GM18907 (cell line): ENCODE measurements around the gene RANBP10.

ENCODE experiments used
- ATAC-seq: cut with Tn5 transposase; IDR thresholded peaks from one replicate; pipeline ENCODE4 v1.9.1; 2021; ENCODE audit warnings: mild to moderate bottlenecking, moderate library complexity; ENCODE audit not compliant: unreplicated experiment

Gene RANBP10

DNA sequence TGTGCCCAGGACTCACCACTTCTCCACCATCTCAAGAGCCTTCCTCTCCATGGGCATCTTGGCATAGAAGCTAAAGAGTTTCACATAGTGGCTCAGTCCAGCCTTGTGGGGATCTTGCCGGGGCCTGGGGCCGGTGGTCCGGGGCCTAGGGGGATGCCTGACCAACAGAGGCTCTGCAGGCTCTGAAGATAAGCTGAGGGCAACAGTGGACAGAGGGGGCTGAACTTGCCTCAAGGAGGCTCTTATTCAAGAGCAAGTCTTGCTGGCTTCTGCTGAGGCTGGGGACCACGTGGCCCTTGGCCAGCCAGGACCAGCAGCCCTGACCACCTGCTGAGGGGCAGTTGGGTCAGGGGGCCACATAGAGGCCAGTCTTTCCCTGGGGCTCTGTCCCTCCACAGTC is 22.3 kb upstream of the RANBP10 start:
- no peak for ATAC-seq

GRCh38 chr16:67825906-67826305 is 19.5 kb upstream of the RANBP10 start:
- no peak for ATAC-seq

DNA sequence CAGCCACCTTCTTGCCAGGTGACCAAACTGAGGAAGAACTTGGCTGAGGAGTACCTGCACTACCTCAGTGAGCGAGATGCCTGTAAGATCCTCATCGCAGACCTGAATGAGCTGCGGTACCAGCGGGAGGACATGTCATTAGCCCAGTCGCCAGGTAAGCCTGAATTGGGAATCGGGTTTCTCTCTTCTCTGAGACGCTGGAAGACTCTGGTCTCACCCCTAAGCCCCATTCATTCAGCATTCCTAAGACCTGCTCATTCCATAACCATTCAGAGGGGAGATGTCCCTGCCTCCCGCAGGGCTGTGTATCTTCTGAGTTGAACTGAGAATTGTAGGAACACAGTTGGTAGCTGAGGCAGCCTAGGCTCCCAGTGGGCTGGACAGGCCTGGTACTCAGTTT is 18.8 kb upstream of the RANBP10 start:
- ATAC-seq: no peak

DNA sequence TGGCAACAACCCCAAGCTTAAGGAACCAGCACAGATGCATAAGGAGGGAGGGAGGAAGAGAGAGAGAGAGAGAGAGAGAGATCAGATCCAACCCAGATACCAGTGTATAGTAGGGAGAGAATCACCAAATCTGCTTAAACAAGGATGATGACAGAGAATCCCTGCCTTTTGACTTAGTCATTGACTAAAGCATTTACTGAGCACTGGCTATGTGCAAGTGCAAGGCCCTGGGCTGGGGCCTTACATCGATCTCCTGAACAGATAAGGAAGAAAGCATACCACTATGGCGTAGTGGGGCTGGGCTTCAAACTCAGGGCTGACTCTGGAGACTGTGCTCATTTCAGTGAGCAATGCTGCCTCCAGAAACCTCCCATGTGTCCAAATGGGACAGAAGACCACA is 16.2 kb upstream of the RANBP10 start:
- ATAC-seq: no peak

DNA sequence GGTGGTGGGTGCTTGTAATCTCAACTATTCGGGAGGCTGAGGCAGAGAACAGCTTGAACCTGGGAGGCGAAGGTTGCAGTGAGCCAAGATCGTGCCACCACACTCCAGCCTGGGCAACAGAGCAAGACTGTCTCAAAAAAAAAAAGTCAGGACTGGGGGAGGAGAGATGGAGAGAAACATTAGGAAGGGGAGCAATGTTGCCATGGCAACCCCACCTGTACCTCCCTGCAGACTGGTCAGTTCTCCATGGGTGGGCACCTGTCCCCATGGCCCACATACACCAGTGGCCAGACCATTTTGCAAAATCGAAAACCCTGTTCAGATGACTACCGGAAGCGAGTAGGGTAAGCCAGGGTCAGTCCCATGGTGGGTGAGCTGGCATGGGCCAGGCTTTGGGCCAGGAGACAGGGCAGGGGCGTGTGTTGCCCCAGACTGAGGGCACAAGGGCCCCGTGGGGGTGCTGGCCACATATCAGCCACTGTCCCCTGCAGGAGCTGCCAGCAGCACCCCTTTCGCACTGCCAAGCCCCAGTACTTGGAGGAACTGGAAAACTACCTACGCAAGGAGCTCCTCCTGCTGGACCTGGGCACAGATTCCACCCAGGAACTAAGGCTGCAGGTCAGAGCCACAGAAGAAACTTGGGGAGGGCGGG is 14.4 kb upstream of the RANBP10 start:
- no peak for ATAC-seq

DNA sequence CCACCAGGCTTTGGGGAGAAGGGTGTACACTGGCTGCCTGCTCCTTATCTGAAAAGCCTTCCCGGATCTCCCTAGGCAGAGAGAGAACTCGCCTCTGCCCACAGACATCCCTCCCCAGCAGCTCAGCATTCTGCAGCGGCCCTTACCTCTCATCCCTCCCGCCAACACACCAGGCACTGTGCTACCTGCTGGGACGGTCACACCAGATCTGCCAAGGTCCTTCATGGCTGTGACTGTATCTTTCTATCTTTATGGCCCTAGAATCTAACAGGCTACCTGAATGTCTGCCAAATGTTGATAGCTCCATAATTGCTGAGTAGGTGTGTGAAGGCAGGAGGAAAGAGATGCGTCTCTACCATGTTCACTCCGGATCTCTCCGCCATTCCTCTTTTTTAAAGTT is 8.2 kb upstream of the RANBP10 start:
- no peak for ATAC-seq

GRCh38 chr16:67811899-67812298 is 5.5 kb upstream of the RANBP10 start:
- no peak for ATAC-seq

GRCh38 chr16:67807148-67807682 is 855 bp upstream of the RANBP10 start:
- no peak for ATAC-seq

DNA sequence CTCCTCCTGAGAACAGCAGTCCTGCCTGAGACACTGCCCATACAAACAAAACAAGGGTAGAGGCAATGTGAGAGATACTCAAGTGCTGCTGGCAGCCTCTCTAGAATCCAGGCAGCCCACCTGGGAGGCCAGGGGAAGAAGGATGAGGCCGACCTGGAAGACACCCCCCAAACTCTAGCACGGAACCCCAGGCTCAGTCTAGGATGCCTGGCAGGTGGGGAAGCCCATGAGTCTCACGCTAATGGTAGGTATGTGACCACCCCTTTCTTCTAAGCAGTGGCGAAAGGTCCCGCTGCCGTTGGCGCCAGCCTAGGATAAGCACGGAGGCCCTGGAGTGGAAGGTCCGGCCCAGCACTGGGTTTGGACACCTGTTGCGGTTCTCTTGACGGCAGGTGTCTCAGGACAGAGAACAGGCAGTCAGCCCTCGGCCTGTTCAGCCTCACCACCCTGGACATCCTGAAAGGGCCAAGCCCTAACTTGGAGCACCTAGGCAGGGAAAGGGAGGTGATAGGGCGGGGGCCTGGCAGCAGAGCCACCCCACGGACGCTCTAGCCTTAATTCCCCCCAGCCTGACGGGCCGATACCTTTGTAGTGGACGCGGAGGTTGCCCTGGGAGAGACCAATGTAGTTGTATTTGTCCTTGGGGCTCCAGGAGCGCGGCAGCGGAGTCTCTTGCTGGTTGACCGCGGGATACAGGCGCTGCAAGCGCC is 487 bp downstream of the RANBP10 start:
- peak; percentile 6 for ATAC-seq

GRCh38 chr16:67804853-67805542 is 1.4 kb downstream of the RANBP10 start:
- ATAC-seq: no peak

DNA sequence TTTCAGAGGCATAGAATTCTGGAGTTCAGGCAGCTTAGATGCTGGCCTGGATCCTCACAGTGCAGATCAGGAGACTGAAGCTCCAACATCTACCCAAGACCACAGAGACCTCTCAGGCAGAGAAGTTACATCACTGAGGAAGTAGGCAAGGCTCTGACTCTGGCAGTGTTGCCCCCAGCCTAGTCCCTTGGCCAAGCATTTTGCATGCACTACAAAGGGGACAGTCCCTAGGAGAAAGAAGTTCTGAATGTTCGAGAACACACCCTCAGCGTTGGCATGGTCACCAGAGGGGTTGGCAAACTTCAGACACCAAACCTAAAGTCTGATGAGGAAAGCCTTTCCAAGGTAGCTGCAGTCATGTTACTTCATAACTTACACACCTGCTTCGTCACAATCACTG is 2.5 kb downstream of the RANBP10 start:
- no peak for ATAC-seq

- ATAC-seq: no peak
These were observed 4.5 kb downstream of the RANBP10 start for GRCh38 chr16:67801883-67802282.

DNA sequence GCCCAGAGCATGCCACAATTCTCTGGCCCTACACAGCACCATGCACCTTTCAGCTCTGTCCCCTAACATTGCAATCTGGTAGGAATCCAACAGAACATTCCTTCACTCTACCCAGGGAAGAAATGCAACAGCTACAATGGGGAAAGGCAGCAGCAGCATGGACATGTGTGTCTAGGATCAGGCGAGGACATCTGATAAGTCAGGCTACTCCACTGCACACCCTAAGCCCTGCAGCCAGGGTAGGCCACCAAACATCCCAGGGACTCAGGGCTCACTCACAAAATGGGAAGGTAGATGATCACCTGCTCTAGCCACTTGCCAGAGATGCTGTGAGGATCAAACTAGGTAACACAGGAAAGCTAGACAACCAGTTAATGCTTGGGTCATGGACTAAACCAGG is 5.1 kb downstream of the RANBP10 start:
- ATAC-seq: no peak

- no peak for ATAC-seq
These were observed 5.9 kb downstream of the RANBP10 start for GRCh38 chr16:67800338-67800926.

- no peak for ATAC-seq
These were observed 10.2 kb downstream of the RANBP10 start for GRCh38 chr16:67796099-67796718.

- no peak for ATAC-seq
These were observed 16.3 kb downstream of the RANBP10 start for GRCh38 chr16:67790071-67790470.

DNA sequence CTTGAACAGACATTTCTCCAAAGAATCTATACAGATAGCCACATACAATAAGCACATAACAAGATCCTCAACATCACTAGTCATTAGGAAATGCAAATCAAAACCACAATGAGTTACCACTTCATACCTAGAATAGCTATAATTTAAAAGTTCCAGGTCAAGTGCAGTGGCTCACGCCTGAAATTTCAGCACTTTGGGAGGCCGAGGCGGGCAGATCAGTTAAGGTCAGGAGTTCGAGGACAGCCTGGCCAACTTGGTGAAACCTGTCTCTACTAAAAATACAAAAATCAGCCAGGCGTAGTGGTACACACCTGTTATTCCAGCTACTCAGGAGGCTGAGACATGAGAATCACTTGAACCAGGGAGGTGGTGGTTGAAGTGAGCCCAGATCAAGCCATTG is 19.9 kb downstream of the RANBP10 start:
- ATAC-seq: no peak

DNA sequence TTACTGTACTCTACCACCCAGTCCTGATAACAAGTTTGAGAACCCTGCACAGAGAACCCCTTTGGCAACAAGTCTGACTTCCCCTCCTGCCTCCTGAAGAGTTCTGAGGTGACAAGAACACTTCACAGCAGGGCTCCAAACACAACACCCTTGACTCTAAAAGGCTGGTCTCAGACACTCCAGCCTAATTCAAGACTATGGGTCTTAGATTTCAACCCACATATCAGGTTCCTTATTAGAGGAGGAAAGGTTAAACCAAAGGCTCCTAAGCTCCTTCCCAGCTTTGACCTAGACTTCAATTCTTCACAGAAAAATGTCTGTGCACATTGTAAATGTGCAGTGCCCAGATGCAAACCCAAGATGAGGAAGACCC is 23.0 kb downstream of the RANBP10 start:
- ATAC-seq: no peak

DNA sequence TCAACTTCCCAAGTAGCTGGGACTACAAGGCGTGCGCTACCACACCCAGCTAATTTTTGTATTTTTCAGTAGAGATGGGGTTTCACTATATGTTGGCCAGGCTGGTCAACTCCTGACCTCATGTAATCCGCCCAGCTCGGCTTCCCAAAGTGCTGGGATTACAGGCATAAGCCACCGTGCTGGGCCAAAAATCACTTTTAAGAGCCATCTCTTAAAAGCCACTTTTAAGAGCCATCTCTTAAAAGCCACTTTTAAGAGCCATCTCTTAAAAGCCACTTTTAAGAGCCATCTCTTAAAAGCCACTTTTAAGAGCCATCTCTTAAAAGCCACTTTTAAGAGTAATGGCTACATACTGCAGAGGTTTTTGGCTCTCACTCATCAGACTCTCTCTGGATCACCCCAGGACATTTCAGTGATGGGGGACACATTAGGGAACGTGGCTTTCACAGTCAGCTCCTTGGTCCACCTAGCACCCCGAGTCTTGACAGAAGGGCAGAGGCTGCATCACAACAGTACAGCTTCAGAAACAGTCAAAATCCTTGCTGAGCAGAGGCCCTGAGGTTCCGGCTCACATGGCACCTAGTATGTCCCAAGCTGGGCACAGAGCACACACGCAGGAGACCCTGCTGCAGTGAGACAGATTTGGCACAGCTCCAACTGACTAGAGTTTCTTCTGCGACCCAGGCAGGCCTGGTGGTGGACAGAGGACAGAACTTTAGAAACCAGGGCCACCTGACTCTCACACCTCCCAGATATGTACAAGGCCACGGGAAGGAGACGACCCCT is 23.6 kb downstream of the RANBP10 start:
- no peak for ATAC-seq

GRCh38 chr16:67781565-67781921 is 24.8 kb downstream of the RANBP10 start:
- no peak for ATAC-seq
